AG10803 (cell line): ENCODE results near the gene FBXO34.
"Not testable (repeated sequence)": the region's sequence is repeated elsewhere in the genome, so short reads cannot be mapped to it uniquely, and the experiment has no call there.

Experiments
- DNase-seq: peaks from one replicate; pipeline ENCODE4 v3.0.0; 2010; ENCODE audit warnings: low read depth
- H3K4me3 ChIP-seq: 2 replicates; pipeline ENCODE4 v1.5.1; 2011; ENCODE audit warnings: mild to moderate bottlenecking, low read length, control low read depth
- CTCF ChIP-seq: conservative IDR thresholded peaks from 2 replicates; pipeline ENCODE4 v1.5.1; 2011; ENCODE audit warnings: mild to moderate bottlenecking, low read length, control low read depth, inconsistent platforms

Gene FBXO34

GRCh38 chr14:55309154-55309553, 37.9 kb downstream of the FBXO34 start:
- no peak overlapping the region for H3K4me3 ChIP-seq
- TF ChIP-seq CTCF, result no peak
- no peak for DNase-seq

GRCh38 chr14:55309761-55310365, 38.6 kb downstream of the FBXO34 start:
- no peak for DNase-seq
- TF ChIP-seq CTCF, result no peak
- H3K4me3 ChIP-seq, result no peak overlapping the region

- H3K4me3 ChIP-seq, DNase-seq: not testable (repeated sequence)
Observed at GRCh38 chr14:55312379-55313030, 41.3 kb downstream of the FBXO34 start.

- no peak overlapping the region for H3K4me3 ChIP-seq
- no peak for TF ChIP-seq CTCF
- no peak for DNase-seq
Observed at GRCh38 chr14:55313480-55313879, 42.3 kb downstream of the FBXO34 start.

- no peak for DNase-seq
- no peak for TF ChIP-seq CTCF
- H3K4me3 ChIP-seq, result no peak overlapping the region
Observed at GRCh38 chr14:55314449-55314848, 43.2 kb downstream of the FBXO34 start.

DNA sequence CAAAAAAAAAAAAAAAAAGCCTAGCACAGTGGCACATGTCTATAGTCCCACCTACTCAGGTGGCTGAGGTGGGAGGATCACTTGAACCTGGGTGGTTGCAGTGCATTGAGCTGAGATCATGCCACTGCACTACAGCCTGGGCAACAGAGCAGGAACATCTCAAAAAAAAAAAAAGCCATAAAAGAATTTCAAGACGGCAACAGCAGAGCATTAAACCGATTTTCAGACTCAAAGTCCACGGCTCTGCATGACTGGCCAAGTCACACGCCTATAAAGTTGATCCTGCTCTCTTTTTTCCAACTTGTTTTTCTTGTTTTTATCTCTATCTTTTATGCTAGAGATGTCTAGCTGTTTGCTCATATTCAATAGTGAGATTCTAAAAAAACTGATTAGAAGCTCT, 45.3 kb downstream of the FBXO34 start:
- H3K4me3 ChIP-seq, result no peak overlapping the region
- TF ChIP-seq CTCF, result no peak
- no peak for DNase-seq

DNA sequence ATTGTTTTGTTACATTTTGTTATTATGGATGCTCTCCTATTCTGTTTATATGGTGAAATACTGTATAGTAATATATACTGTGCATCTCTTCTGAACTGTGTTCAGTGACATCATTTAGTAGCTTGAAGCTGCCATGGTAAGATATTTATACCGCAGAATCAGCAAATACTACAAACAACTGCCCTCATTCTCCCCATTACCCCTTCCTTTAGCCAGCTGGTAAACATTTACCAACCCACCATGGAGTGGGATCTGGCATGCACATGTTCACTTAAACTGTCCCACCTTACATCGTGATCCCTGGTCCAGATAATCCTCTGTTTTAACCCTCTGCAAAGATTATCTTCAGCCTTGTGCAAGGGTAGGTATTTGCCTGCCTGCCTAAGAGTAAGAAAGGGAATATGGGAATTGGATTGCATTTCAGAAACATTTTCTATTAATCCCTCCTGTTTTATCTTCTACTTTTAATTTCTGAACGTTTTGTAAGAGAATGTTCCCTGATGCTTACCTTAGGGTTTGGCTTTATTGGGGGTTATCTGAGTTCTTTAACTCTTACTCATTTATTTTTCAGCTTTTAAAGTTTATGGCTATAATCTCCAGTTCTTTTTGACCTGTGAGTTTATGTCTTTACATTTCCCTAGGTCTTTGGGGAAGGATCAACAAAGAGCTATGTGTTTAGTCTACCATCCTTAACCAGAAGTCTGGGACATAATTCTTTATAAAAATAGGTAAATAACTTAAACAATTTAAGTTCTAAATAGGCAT, 46.5 kb downstream of the FBXO34 start:
- H3K4me3 ChIP-seq, result no peak overlapping the region
- no peak for TF ChIP-seq CTCF
- no peak for DNase-seq
